Esophagus squamous epithelium (tissue), 5 donors: ENCODE data around the gene PRUNE2. TPM values are rescaled to one million over a fixed set of nuclear protein-coding genes. Genes with fewer than 3 reads are reported as not detected.

Experiments
- DNase-seq: peaks from one replicate; lab custom pipeline; 2025; lab: John Stamatoyannopoulos, UW
- H3K27ac ChIP-seq, 4 donors: fragments of 200-600 bp; sonication (generic); one replicate each; pipeline ENCODE4 v1.5.1; 2016 to 2019; ENCODE audit warnings: mild to moderate bottlenecking in 1 of 4
- H3K27me3 ChIP-seq, 4 donors: fragments of 200-600 bp; sonication (generic); 1 replicate in 3 of 4; 2 replicates in 1 of 4; pipeline versions ENCODE4 v1.5.1 to v1.6.0; 2017 to 2021; ENCODE audit warnings: antibody characterized with exemption in 1 of 4
- H3K36me3 ChIP-seq, 3 donors: fragments of 200-600 bp; sonication (generic); one replicate each; pipeline ENCODE4 v1.5.1; 2016 to 2019
- H3K4me1 ChIP-seq, 3 donors: fragments of 200-600 bp; sonication (generic); one replicate each; pipeline ENCODE4 v1.5.1; 2017 to 2019
- H3K4me3 ChIP-seq, 4 donors: fragments of 200-600 bp; sonication (generic); 1 replicate in 3 of 4; 2 replicates in 1 of 4; pipeline ENCODE4 v1.5.1; 2016 to 2019; ENCODE audit warnings: mild to moderate bottlenecking in 2 of 4, moderate library complexity in 1 of 4
- H3K9me3 ChIP-seq, 3 donors: fragments of 200-600 bp; sonication (generic); one replicate each; pipeline ENCODE4 v1.5.1; 2016 to 2019
- CTCF ChIP-seq, 6 experiments: fragments of 450-650 bp in 4 of 6; fragments of 200-600 bp in 2 of 6; sonication (generic) in 2 of 6; IDR thresholded peaks; one replicate each; pipeline ENCODE4 v1.5.1; 2016 to 2019; ENCODE audit warnings: antibody characterized with exemption in 6 of 6, mild to moderate bottlenecking in 4 of 6, moderate library complexity in 4 of 6
- POLR2A ChIP-seq, 4 donors: fragments of 450-650 bp; IDR thresholded peaks; one replicate each; pipeline ENCODE4 v1.6.1; 2017; ENCODE audit warnings: antibody characterized with exemption in 4 of 4, mild to moderate bottlenecking in 4 of 4, moderate library complexity in 3 of 4
- WGBS, 2 donors: methylation state at CpG; one replicate each; pipeline ENCODE4 v1.1.5; 2018; 5-methylcytosine and 5-hydroxymethylcytosine counted together
- intact Hi-C: fragments of 100-400 bp; cut with DNase I; formaldehyde crosslinking; loops from one replicate; pipeline ENCODE4 v1.15.0; 2022
- total RNA-seq, 4 donors: library from RNA; depleted of rRNA; stranded (reverse); fragments of >200 nt; gene quantifications; one replicate each; pipeline ENCODE4 v1.1.0, GENCODE V29; 2016
- donor health status: DM: yes; HTN: yes; CAD: no.

The PRUNE2 gene
- total RNA-seq, 4 donors from 2014 or later, result 9.9 to 126 (median 26.7) TPM

DNA sequence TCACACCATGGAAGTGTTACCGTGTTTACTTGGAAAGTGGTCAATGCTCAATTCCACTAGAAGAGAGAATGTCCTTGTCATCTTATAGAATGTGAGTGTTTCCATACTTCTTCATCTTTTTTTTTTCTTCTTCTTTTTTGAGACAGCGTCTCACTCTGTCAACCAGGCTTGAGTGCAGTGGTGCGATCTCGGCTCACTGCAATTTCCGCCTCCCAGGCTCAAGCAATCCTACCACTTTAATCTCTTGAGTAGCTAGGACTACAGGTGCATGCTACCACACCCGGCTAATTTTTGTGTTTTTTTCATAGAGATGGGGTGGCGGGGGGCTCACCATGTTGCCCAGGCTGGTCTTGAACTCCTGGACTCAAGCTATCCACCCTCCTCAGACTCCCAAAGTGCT is 278.9 kb downstream of the PRUNE2 start:
- H3K27me3 ChIP-seq, result no peaks in the 10 kb centered on the region
- H3K9me3 ChIP-seq, result no peaks in the 10 kb centered on the region
- H3K36me3 ChIP-seq, result peaks cover 0 to 6% (median 0%) of the 10 kb centered on the region in 3 donors
- DNase-seq, result no peak
- H3K27ac ChIP-seq, result no peak overlapping the region
- intact Hi-C loops, result no loop called here
- WGBS, 2 donors, result 79 to 91% methylated on average over 6 to 7 of the region's 7 CpGs
- no peaks in the 10 kb centered on the region for H3K4me1 ChIP-seq
- no peak for TF ChIP-seq POLR2A (IDR thresholded peaks at IDR 0.05)
- no peak for TF ChIP-seq CTCF (IDR thresholded peaks at IDR 0.05)
- H3K4me3 ChIP-seq, result no peak overlapping the region

DNA sequence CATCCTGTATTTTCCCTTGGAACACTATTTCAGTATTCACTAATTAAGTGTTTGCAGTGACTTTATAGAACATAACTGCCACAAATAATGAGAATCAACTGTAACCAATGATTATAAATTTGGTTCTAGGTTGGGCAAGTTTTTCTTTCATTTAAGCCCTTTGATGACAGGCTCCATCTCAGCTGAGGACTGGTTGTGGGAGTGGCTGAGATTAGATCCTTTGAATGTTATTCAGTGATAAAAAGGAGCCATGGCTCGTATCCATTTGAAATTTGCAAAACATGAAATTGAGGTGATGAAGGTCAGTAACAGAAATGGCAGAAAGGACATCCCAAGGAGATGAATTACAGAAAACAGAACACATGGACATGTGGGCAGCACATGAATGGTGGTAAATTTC is 279.8 kb downstream of the PRUNE2 start:
- Histone ChIP-seq H3K4me1 (no peaks in the 10 kb centered on the region), H3K4me3 (no peak overlapping the region), H3K36me3 (peaks cover 0 to 4% (median 0%) of the 10 kb centered on the region in 3 donors), H3K27ac (no peak overlapping the region), H3K9me3 (no peaks in the 10 kb centered on the region), H3K27me3 (no peaks in the 10 kb centered on the region)
- TF ChIP-seq CTCF (IDR thresholded peaks at IDR 0.05), result no peak
- no peak for TF ChIP-seq POLR2A (IDR thresholded peaks at IDR 0.05)
- intact Hi-C loops, result no loop called here
- no peak for DNase-seq
- WGBS, 2 donors, result 33 to 50% methylated on average over 1 of the region's 1 CpG

DNA sequence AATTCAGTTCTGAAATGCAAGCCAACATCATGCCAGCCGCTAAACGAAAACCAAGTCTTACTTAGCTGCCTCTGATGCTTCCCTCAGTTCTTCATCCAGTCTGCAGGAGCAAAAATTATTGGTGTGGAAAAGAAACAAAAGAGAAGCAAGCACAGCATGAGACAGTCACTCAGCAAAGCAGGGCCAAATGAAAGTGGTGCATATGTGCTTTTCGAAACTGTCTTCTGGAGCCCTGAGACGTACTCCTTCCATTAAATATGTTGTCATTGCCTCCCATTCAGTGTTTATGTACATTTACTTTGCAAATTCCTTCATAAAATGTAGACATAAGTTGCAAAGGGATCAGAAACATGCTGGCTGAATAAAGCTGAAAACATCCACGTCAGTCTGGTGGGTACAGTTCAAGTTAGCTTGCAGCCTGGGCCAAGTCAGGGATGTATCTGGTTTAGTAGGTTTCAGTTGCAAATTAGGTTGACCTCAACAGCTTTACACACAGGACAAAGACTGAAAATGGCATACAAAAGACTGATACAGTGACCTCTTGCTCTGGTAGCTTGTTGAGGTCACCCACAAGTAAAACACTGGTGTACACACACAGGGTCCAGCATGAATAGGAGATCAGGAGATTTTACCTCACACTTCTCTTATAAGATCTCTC is 281.4 kb downstream of the PRUNE2 start:
- no peaks in the 10 kb centered on the region for H3K27me3 ChIP-seq
- 75% methylated on average over 5 of the region's 5 CpGs for WGBS, 2 donors
- no peaks in the 10 kb centered on the region for H3K36me3 ChIP-seq
- H3K4me3 ChIP-seq, result no peak overlapping the region
- peaks cover 0 to 12% (median 4%) of the 10 kb centered on the region in 3 donors for H3K4me1 ChIP-seq
- no peak overlapping the region for H3K27ac ChIP-seq
- DNase-seq, result no peak
- no peak for TF ChIP-seq CTCF (IDR thresholded peaks at IDR 0.05)
- no peaks in the 10 kb centered on the region for H3K9me3 ChIP-seq
- intact Hi-C loops, result no loop called here

DNA sequence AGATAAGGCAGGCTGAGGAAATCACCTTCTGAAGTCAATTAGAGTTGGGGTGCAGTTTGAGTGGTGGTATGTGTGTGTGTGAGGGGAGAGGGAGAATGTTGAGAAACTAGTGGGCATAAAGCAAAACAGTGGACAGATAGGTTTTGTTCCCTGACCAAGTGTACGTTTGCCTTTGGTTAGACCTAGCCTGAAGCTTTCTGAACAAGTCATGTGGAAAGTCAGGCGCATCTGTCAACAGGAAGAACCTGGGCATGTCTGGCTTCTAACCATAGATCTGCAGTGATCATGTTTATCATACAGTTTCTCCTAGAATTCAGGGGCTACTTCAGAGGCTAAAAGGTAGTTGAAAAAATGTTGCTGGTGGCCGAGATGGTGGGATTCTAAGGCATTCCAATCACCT is 284.9 kb downstream of the PRUNE2 start:
- no peak overlapping the region for H3K27ac ChIP-seq
- no peaks in the 10 kb centered on the region for H3K9me3 ChIP-seq
- TF ChIP-seq POLR2A (IDR thresholded peaks at IDR 0.05), result no peak
- no peak for TF ChIP-seq CTCF (IDR thresholded peaks at IDR 0.05)
- no peaks in the 10 kb centered on the region for H3K36me3 ChIP-seq
- intact Hi-C loops, result no loop called here
- H3K27me3 ChIP-seq, result no peaks in the 10 kb centered on the region
- peaks cover 0 to 18% (median 4%) of the 10 kb centered on the region in 3 donors for H3K4me1 ChIP-seq
- 46 to 64% methylated on average over 3 of the region's 3 CpGs for WGBS, 2 donors
- no peak overlapping the region for H3K4me3 ChIP-seq
- DNase-seq, result no peak

- Histone ChIP-seq H3K27ac (no peak overlapping the region), H3K4me1 (peaks cover 0 to 18% (median 4%) of the 10 kb centered on the region in 3 donors), H3K27me3 (no peaks in the 10 kb centered on the region), H3K9me3 (no peaks in the 10 kb centered on the region), H3K4me3 (no peak overlapping the region), H3K36me3 (no peaks in the 10 kb centered on the region)
- intact Hi-C loops, result no loop called here
- TF ChIP-seq CTCF (IDR thresholded peaks at IDR 0.05) (no peak), POLR2A (IDR thresholded peaks at IDR 0.05) (no peak)
- 50 to 55% methylated on average over 3 of the region's 3 CpGs for WGBS, 2 donors
- DNase-seq, result no peak
These were observed 285.3 kb downstream of the PRUNE2 start for GRCh38 chr9:76620581-76620980.
